KMS-11 (cell line): ENCODE data around the gene NDUFB7.

Source experiments
- H2AFZ ChIP-seq: fragments of 200-600 bp; sonication (generic); 2 replicates; pipeline ENCODE4 v1.6.1; 2016; ENCODE audit warnings: antibody characterized with exemption, mixed run types, low read depth
- H3K27ac ChIP-seq: fragments of 200-600 bp; sonication (generic); 2 replicates; pipeline ENCODE4 v1.6.1; 2016; ENCODE audit warnings: mild to moderate bottlenecking, mixed run types
- H3K27me3 ChIP-seq: fragments of 200-600 bp; sonication (generic); 2 replicates; pipeline ENCODE4 v1.6.1; 2017; ENCODE audit warnings: mild to moderate bottlenecking, low read depth, mixed run types, moderate library complexity; ENCODE audit not compliant: insufficient read depth
- H3K36me3 ChIP-seq: fragments of 200-600 bp; sonication (generic); 2 replicates; pipeline ENCODE4 v1.6.1; 2017; ENCODE audit warnings: mild to moderate bottlenecking, mixed run types; ENCODE audit not compliant: insufficient read depth
- H3K4me1 ChIP-seq: fragments of 200-600 bp; sonication (generic); 2 replicates; pipeline ENCODE4 v1.6.1; 2016; ENCODE audit warnings: mild to moderate bottlenecking, low read depth, mixed run types; ENCODE audit not compliant: poor library complexity, severe bottlenecking
- H3K4me2 ChIP-seq: fragments of 200-600 bp; sonication (generic); 2 replicates; pipeline ENCODE4 v1.7.0; 2016; ENCODE audit warnings: mild to moderate bottlenecking, mixed run types
- H3K4me3 ChIP-seq: fragments of 200-600 bp; sonication (generic); IDR thresholded peaks from 2 replicates; pipeline ENCODE4 v1.6.1; 2017; ENCODE audit warnings: low read depth, low read length, mixed read lengths; ENCODE audit not compliant: insufficient read depth
- H3K79me2 ChIP-seq: fragments of 200-600 bp; sonication (generic); 2 replicates; pipeline ENCODE4 v1.6.1; 2016; ENCODE audit warnings: low read depth, mixed run types; ENCODE audit not compliant: insufficient read depth
- H3K9ac ChIP-seq: fragments of 200-600 bp; sonication (generic); 2 replicates; pipeline ENCODE4 v1.6.1; 2016; ENCODE audit warnings: mild to moderate bottlenecking, mixed run types
- H4K20me1 ChIP-seq: fragments of 200-600 bp; sonication (generic); 2 replicates; pipeline ENCODE4 v1.6.1; 2016; ENCODE audit warnings: mild to moderate bottlenecking, mixed run types; ENCODE audit not compliant: insufficient read depth
- CTCF ChIP-seq: fragments of 200-600 bp; sonication (generic); conservative IDR thresholded peaks from 2 replicates; pipeline ENCODE4 v1.6.1; 2017; ENCODE audit warnings: low read depth, mild to moderate bottlenecking, antibody characterized with exemption, low read length, moderate library complexity, mixed read lengths

Gene NDUFB7

GRCh38 chr19:14571695-14572490, at the start of gene NDUFB7:
NDUFB7 (minus strand) TSS chr19:14572066; CDS start chr19:14572000, 66 bp downstream.
- Histone ChIP-seq H3K4me3 (peak within 1 kb of the TSS; percentile 57), H3K79me2 (peaks cover 9% of the 10 kb centered on the region; the same call in 1 of the 2 replicates), H3K4me2 (peak within 1 kb of the TSS; percentile 68), H3K27ac (peak within 1 kb of the TSS; percentile 40), H2AFZ (peak within 1 kb of the TSS; percentile 60), H3K4me1 (peaks cover 13% of the 10 kb centered on the region), H4K20me1 (no peaks in the 10 kb centered on the region), H3K9ac (peak within 1 kb of the TSS; percentile 65; the same call in 1 of the 2 replicates), H3K27me3 (no peaks in the 10 kb centered on the region), H3K36me3 (no peaks in the 10 kb centered on the region)
- TF ChIP-seq CTCF = peak; percentile 39

GRCh38 chr19:14619404-14619803, 47.5 kb upstream of the NDUFB7 start:
- no peak overlapping the region for H3K4me3 ChIP-seq
- H4K20me1 ChIP-seq = no peaks in the 10 kb centered on the region
- H3K4me1 ChIP-seq = no peaks in the 10 kb centered on the region
- H3K36me3 ChIP-seq = no peaks in the 10 kb centered on the region
- H3K27ac ChIP-seq = no peak overlapping the region
- no peak overlapping the region for H3K4me2 ChIP-seq
- peaks cover 6% of the 10 kb centered on the region; the same call in 1 of the 2 replicates for H3K27me3 ChIP-seq
- H3K9ac ChIP-seq = no peak overlapping the region
- H3K79me2 ChIP-seq = no peaks in the 10 kb centered on the region
- TF ChIP-seq CTCF = no peak
- H2AFZ ChIP-seq = no peak overlapping the region

GRCh38 chr19:14616407-14616806, 44.5 kb upstream of the NDUFB7 start:
- no peaks in the 10 kb centered on the region for H3K4me1 ChIP-seq
- peaks cover 6% of the 10 kb centered on the region; the same call in 1 of the 2 replicates for H3K27me3 ChIP-seq
- no peak overlapping the region for H3K27ac ChIP-seq
- no peak overlapping the region for H3K4me2 ChIP-seq
- no peaks in the 10 kb centered on the region for H3K79me2 ChIP-seq
- no peak overlapping the region for H2AFZ ChIP-seq
- H3K9ac ChIP-seq = no peak overlapping the region
- no peaks in the 10 kb centered on the region for H4K20me1 ChIP-seq
- no peak overlapping the region for H3K4me3 ChIP-seq
- TF ChIP-seq CTCF = no peak
- no peaks in the 10 kb centered on the region for H3K36me3 ChIP-seq

- Histone ChIP-seq H2AFZ (no peak overlapping the region), H3K4me1 (no peaks in the 10 kb centered on the region), H3K4me3 (no peak overlapping the region), H3K79me2 (no peaks in the 10 kb centered on the region), H3K9ac (no peak overlapping the region), H3K36me3 (no peaks in the 10 kb centered on the region), H4K20me1 (no peaks in the 10 kb centered on the region), H3K4me2 (no peak overlapping the region), H3K27me3 (peaks cover 6% of the 10 kb centered on the region; the same call in 1 of the 2 replicates), H3K27ac (no peak overlapping the region)
- no peak for TF ChIP-seq CTCF
These were observed 43.8 kb upstream of the NDUFB7 start for GRCh38 chr19:14615623-14616022.
